ENCODE results near the gene CDK14.

The CDK14 gene

GRCh38 chr7:90856351-90857070, 260.4 kb downstream of the CDK14 start:
- DNase-seq, result no peak

GRCh38 chr7:90857603-90858002, 261.5 kb downstream of the CDK14 start:
- no peak for DNase-seq

DNA sequence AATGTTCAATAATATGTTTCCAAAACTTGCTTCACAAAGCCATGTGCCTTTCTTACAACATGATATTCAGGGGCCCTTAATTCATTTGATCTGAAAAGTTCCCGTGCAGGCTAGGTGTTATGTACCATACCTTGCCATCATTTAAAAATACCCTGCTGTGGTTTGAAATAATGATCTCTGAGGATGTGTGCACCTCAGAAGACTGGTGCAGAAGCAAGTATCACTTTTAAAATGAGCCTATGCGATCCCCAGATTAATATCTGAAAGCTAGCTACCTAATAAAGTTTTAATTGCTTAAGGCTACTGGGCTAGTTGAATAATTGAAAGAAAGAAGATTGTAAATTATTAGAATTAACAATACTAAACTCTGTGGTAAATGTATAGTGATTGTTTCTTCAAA, 262.4 kb downstream of the CDK14 start:
- DNase-seq, result no peak

DNA sequence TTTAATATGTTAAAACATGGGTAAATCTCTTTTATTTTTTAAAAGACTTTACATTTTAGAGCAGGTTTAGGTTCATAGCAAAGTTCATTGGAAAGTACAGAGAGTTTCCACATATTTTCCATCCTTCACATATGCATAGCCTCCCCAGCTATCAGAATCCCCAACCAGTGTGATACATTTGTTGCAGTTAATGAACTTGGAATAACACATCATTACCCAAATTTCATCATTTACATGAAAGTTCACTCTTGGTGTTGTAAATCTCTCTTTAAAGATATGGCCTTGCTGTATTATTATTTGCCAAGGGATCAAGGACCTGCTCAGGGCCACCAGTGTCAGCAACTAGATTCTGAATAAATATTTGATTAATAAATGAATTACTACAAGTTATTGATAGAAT, 263.4 kb downstream of the CDK14 start:
- DNase-seq, result no peak

- DNase-seq, result no peak
Measured at GRCh38 chr7:90864088-90864487, 268.0 kb downstream of the CDK14 start.

DNA sequence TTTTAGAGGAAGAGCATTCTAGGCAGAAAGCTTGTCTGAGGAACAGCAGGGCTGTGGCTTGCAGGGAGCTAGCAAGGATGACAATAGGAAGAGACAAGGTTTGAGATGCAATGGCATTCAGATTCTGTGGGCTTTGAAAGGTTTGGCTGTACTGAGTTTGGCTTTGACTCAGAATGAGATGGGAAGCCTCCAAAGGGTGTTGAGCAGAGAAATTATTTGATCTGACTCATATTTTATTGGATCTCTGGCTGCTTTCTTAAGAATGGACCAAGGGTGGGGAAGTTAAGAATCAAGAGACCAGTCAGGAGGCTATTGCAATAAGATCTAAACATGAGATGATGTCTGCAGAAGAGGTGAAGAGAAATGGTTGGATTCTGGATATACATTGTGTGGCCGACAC, 273.2 kb downstream of the CDK14 start:
- DNase-seq, result no peak

- DNase-seq, result no peak
Measured at GRCh38 chr7:90876701-90877100, 280.6 kb downstream of the CDK14 start.

DNA sequence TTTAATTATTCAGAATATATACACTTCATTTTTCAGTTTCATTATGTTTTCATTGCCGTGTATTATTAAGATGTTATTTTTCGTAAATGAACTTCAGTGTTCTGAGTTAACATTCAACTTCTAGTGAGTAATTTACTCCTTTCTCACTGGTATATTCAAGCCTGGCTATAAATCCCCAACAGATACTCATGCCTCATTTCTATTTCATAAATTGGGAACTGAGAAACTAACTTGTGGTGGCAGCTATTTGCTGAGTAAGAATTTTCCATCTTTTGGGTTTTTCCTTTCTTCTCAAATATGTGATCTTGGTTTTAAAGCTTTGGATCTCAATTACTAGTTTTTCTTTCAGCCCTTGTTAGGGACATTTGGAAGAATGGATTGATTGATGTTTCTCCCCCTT, 281.1 kb downstream of the CDK14 start:
- no peak for DNase-seq

GRCh38 chr7:90879924-90880323, 283.8 kb downstream of the CDK14 start:
- DNase-seq, result no peak

- no peak for DNase-seq
Measured at GRCh38 chr7:90886416-90886815, 290.3 kb downstream of the CDK14 start.

- no peak for DNase-seq
Measured at GRCh38 chr7:90889210-90889609, 293.1 kb downstream of the CDK14 start.

GRCh38 chr7:90889644-90890043, 293.5 kb downstream of the CDK14 start:
- DNase-seq, result no peak

DNA sequence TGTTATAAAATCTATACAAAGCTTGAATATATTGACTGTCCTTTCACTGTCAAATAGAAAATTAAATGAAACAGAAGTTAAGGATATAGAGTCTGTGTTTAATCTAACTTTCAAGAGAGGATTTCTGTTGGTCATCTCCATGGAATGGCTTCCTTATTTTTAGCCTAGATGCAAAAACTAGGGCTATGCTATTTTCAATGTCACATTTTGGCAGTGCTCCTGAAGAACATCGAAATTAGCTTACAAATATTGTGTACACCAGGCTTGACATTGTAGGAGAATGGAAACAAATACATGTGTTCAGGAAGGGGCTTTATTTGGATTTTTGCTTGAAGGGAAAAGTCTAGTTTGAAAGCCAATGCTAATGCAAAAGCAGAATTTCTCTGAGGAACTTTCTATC, 295.4 kb downstream of the CDK14 start:
- DNase-seq, result no peak

GRCh38 chr7:90892213-90892612, 296.1 kb downstream of the CDK14 start:
- no peak for DNase-seq

GRCh38 chr7:90894122-90894521, 298.0 kb downstream of the CDK14 start:
- no peak for DNase-seq

GRCh38 chr7:90896458-90896857, 300.3 kb downstream of the CDK14 start:
- no peak for DNase-seq

DNA sequence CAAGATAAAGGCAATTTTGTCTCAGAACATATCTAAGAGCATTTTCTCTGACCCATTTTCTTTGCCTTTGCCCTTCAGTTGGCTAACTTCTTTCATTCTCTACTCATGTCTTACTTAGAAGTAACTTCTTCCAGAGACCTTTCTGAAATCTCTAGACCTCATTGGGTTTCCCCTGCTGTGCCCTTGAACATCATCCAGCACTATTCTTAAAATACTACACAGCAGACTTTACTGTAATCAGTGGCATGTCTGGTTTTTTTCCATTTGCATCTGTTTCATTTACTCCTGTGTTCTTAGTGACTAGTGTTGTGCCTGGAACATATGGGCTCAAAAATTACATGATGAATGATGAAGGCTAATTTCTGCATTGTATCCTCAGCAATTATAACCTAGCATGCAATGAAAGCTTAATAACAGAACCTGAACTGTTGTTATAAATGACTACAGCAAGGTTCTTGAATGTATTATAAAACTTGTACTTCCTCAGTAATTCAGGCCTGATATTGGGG, 301.9 kb downstream of the CDK14 start:
- DNase-seq, result no peak

GRCh38 chr7:90900628-90901356, 304.7 kb downstream of the CDK14 start:
- no peak for DNase-seq

GRCh38 chr7:90903841-90904240, 307.7 kb downstream of the CDK14 start:
- no peak for DNase-seq

DNA sequence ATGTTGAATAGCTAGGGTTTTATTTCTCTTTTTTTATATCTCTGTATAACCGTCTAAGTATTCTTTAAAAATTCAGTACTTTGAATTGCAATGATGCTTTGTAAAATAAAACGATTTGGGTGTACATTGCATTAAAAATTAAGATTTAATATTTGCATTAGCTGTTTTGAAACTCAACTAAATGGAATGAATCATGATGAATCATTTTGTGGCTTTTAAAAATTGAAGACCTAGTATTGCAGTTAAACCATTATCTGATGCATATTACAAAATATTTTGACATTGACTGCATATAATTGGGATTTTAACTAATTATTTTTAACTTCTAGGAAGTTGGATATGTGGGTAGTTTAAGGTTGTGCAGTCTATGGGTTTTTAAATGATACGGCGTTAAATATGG, 314.0 kb downstream of the CDK14 start:
- no peak for DNase-seq

GRCh38 chr7:90916319-90916718, 320.2 kb downstream of the CDK14 start:
- DNase-seq, result no peak

DNA sequence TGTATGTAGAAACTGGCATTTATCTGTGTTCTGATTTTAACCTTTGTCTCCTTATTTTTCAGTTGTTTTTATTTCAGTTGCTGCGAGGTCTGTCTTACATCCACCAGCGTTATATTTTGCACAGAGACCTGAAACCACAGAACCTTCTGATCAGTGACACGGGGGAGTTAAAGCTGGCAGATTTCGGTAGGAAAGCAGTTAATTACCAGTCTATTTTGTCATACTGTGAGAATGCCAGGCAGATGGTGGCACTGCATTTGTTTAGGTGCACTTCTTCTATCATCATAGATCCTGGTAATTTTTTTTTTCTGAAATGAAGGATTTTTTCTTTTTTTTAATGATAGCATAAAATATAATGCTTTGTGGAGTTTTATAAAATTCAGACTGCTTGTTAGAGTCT, 321.4 kb downstream of the CDK14 start:
- DNase-seq, result no peak

GRCh38 chr7:90918303-90918702, 322.2 kb downstream of the CDK14 start:
- DNase-seq, result no peak

DNA sequence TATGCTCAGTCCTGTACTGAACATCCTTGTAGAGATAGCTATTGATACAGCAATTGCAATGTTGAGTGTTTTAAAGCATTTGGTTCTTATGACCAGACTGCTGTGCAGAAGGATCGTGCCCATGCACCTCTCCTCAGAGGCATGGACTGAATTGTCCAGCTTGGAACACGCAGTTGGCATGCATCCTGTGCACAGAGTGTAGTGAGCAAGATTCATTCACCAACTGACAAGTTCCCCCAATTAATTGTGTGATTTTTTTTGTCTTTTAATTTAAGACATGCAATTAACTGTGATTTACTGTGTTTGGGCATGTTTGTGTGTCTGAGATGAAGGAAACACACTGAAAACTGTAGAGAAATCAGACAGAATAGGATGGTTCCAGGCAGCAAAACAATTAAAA, 323.7 kb downstream of the CDK14 start:
- DNase-seq, result no peak

DNA sequence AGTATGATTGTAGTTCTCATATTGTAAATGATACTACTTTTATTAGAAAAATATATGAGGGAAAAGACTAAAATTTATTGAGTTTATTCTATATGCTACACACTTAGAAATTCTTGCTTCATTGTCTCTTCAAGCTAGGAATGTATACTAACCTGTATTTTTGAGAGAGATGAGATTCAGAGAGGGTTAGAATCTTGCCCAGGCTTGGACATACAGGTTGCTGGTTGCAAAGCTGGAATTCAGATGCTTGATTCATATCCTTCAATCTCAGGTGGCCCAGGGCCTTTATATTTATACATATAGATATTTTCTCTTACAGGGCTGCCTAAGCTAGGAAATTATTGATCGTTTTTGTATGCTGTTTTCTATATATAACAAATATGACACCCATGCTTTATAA, 324.2 kb downstream of the CDK14 start:
- DNase-seq, result no peak

All from GF-D8 (cell line).